ENCODE data around the gene PAK6.

PAK6 gene

DNA sequence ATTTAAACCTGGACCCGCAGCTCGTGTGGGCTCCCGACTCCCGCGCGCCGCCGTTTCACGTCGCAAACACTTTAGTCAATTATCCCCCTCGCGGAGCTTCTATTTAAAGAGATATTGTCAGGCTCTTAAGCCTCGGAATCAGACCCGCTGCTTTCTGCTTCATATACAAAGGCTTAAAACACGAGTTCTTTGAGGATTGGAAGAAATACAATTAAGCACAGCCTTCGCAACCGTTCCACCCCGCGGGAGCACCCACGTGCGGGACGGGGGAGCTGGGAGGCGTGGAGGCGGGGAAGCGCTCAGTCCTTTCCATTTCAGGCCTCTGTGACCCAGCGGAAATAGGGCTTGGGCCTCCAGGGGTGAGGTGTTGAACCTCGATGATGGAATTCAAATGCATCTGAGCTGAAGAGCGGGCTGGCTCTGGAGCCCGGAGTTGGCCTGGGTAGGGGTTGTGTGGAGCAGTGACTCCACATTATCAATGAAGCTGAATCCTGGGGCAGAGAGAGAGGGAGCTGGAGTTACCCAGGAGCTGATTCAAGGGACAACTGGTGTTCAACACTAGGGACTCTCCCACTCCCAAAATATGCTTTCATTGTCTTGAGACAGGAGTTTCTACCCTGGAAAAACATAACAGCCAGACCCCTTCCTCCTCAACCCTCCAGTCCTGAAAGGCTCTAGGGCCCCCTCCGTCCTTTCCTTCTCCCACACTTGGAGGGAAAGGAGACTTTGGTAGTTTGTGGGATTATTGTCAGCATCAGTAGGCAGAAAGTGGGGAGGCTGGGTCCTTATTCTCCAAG is 41.6 kb downstream of the PAK6 start:
- no peak for DNase-seq (ENCODE audit: low read depth, low spot score)
- TF ChIP-seq, protein P1, sequence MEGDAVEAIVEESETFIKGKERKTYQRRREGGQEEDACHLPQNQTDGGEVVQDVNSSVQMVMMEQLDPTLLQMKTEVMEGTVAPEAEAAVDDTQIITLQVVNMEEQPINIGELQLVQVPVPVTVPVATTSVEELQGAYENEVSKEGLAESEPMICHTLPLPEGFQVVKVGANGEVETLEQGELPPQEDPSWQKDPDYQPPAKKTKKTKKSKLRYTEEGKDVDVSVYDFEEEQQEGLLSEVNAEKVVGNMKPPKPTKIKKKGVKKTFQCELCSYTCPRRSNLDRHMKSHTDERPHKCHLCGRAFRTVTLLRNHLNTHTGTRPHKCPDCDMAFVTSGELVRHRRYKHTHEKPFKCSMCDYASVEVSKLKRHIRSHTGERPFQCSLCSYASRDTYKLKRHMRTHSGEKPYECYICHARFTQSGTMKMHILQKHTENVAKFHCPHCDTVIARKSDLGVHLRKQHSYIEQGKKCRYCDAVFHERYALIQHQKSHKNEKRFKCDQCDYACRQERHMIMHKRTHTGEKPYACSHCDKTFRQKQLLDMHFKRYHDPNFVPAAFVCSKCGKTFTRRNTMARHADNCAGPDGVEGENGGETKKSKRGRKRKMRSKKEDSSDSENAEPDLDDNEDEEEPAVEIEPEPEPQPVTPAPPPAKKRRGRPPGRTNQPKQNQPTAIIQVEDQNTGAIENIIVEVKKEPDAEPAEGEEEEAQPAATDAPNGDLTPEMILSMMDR (IDR thresholded peaks at IDR 0.05; ENCODE audit: insufficient read depth, low read length, missing control alignments), result no peak
- H3K4me3 ChIP-seq (ENCODE audit: low read depth, low read length), result no peak overlapping the region
- ChIA-PET POLR2A (no interaction called here), CTCF (interaction anchor here (0.6 to 20.1 kb wide), 29 partner anchors 9 to 234 kb away, joined by 3 to 1718 read pairs (median 5); partner anchors contain the start of genes CCDC9B, INAFM2, PAK6 and PLCB2)

DNA sequence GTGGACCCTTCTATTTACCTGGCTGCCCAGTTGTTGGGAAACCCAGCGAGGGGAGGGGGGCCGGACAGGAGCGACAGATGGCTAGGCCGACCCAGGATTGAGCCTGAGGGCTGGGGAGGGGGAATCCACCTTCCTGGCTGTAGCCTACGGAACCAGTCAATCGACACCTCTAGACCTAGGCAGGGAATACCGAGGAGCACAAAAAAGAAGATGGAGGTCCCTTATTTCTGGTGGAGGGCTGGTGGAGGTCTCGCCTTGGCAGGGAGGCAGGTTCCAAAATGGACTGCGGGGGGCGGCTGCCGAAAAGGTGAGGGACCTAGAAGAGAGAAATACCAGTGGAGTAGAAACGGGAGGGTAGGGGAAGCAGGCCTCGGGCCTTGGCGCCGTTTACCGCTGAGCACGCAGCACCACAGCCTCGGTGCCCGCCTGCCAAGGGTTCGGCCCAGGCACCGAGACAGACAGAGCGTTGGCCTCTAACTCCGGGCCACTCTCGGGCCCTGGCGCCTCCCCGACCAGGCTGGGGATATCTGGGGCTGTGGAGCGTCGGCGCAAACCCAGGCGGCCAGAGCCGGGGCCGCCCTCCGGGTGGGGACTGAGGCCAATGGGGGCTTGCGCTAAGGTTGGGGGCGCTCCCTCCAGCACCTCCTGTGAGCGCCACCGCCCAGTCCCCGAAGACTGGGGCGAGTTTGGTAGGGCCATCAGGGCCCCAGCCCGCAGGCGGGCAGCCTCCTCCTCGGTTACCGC is 42.4 kb downstream of the PAK6 start:
- POLR2A ChIA-PET, result no interaction called here
- CTCF ChIA-PET, result interaction anchor here (0.7 to 20.1 kb wide), 16 partner anchors 8 to 235 kb away, joined by 3 to 1718 read pairs (median 6); partner anchors contain the start of genes CCDC9B, INAFM2, PAK6 and PLCB2
- no peak for DNase-seq (ENCODE audit: low read depth, low spot score)
- H3K4me3 ChIP-seq (ENCODE audit: low read depth, low read length), result no peak overlapping the region
- TF ChIP-seq, protein P1 (IDR thresholded peaks at IDR 0.05; ENCODE audit: insufficient read depth, low read length, missing control alignments), result no peak

DNA sequence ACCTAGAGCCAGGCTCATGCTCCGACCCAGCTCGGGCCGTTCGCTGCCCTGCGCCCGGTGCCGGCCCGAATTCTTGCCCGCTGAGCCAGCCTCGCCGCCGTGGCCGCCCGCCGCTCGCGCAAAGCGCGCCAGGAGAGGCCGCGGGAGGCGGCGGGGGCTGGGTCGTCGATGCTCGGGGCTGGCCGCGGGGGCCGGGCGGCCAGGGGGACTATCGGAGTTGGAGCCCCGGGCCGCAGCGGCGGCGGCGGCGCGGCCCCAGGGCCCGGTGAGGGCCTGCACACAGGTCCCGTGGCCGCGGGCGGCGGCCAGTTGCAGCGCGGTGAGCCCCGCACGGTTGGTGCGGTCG is 42.9 kb downstream of the PAK6 start:
- peak overlapping the region; percentile 40 for H3K4me3 ChIP-seq (ENCODE audit: low read depth, low read length)
- ChIA-PET CTCF (interaction anchor here (0.7 kb wide), 1 partner anchor 9 kb away, joined by 3 read pairs; no protein-coding TSS in a partner anchor), POLR2A (no interaction called here)
- TF ChIP-seq, protein P1 (IDR thresholded peaks at IDR 0.05; ENCODE audit: insufficient read depth, low read length, missing control alignments), result no peak
- DNase-seq (ENCODE audit: low read depth, low spot score), result no peak

DNA sequence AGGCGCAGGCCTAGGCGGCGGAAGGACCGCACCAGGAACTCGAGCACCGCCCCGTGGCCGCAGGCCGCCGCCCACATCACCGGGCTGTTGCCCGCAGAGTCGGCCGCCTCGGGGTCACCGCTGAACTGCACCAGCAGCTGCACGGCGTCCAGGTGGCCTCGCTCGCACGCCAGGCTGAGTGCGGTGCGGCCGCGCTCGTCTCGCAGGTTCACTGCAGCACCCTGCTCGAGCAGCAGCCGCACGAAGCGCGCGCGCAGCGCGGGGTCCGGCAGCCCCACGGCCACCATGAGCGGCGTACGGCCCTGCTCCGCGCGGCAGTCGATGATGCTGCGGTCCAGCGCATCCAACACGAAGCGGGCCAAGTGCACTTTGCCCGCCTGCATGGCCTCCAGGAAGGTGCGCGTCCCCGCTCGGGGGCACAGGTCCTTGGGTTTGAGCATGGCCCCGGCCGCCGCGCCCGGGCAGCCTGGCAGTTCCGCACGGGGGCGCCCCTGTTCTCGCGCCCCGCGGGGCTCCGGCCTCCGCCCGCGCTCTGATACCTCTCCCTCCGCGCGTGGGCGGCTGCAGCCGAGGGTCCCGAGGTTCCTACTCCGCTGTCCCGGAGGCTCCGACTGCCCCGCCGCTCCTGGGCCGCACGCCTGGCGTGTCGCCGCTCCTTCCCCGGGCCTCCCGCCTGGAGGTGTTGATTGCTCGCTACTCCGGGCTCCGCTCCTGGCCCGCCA is 43.4 kb downstream of the PAK6 start:
- CTCF ChIA-PET, result interaction anchor here (0.7 to 17.3 kb wide), 6 partner anchors 8 to 236 kb away, joined by 3 to 287 read pairs (median 4); partner anchors contain the start of genes INAFM2 and PLCB2
- POLR2A ChIA-PET, result no interaction called here
- DNase-seq (ENCODE audit: low read depth, low spot score), result no peak
- TF ChIP-seq, protein P1 (IDR thresholded peaks at IDR 0.05; ENCODE audit: insufficient read depth, low read length, missing control alignments), result peak; percentile 34
- peak overlapping the region; percentile 40 for H3K4me3 ChIP-seq (ENCODE audit: low read depth, low read length)

DNA sequence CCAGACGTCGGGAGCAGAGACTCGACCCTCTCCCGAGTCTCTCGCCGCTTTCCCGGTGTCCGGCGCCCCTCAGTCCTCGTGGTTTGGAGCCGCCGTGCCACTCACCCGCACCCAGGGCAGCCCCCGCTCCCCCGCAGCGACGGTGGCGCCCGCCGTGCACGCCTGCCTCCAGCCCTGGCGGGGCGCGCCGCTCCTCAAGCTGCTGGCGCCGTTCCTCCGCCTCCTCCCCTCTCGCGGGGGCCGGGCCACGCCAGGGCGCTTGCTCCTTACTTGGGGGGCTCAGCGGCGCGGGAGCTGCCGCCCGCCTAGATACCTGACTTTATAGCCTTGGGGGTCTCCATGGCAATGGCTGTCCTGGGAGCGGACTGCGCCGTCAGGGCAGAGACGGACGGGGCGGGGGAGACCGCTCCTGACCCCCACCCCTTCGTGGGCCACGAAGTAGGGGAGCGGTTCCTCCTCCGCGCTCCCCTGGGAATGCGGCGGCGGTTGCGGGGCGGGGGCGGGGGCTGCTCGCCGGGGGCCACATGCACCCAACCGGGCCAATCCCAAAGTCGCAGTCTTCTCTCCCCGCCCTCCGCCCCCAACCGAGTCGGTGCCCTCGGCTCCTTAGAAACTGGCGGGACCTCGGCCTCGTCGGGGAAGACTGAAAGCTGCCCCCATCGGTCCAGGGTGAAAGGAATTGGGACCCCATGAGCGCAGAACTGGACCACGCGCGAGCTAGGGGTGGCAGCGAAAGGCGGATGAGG is 44.2 kb downstream of the PAK6 start, which contains the start of gene ANKRD63:
ANKRD63 (minus strand) TSS at position 196 of the 746 bp plus-strand sequence. CDS start 478 bp downstream, outside the sequence.
- TF ChIP-seq, protein P1 (IDR thresholded peaks at IDR 0.05; ENCODE audit: insufficient read depth, low read length, missing control alignments), result no peak
- ChIA-PET POLR2A (no interaction called here), CTCF (interaction anchor here (0.8 to 17.3 kb wide), 13 partner anchors 8 to 237 kb away, joined by 3 to 287 read pairs (median 3); partner anchors contain the start of genes INAFM2 and PLCB2)
- DNase-seq (ENCODE audit: low read depth, low spot score), result no peak
- H3K4me3 ChIP-seq (ENCODE audit: low read depth, low read length), result peak within 1 kb of the TSS; percentile 40

Measured in AG04449 (cell line).